HEK293T (cell line): ENCODE results near the gene PICK1.

Source experiments
- CTCF ChIA-PET: fragments of 350-600 bp; formaldehyde crosslinking; extraction: SDS; loops from one replicate; lab custom pipeline; 2021; ENCODE audit warnings: antibody characterized with exemption, inconsistent platforms; lab: Yijun Ruan, JAX
- POLR2A ChIA-PET: fragments of 350-600 bp; formaldehyde crosslinking; extraction: SDS; loops from one replicate; lab custom pipeline; 2020; ENCODE audit warnings: antibody characterized with exemption, inconsistent platforms; lab: Yijun Ruan, JAX
- DNase-seq: peaks from one replicate; pipeline ENCODE4 v3.0.0; 2012; ENCODE audit warnings: mixed read lengths; ENCODE audit errors: extremely low spot score
- ARNT ChIP-seq: fragments of 450-650 bp; IDR thresholded peaks from 2 replicates; pipeline ENCODE4 v1.6.1; 2017; ENCODE audit warnings: mild to moderate bottlenecking
- BHLHE40 ChIP-seq: fragments of 450-650 bp; IDR thresholded peaks from 2 replicates; pipeline ENCODE4 v1.6.1; 2016; ENCODE audit warnings: mild to moderate bottlenecking, moderate library complexity, borderline replicate concordance
- CTBP1 ChIP-seq: fragments of 450-650 bp; IDR thresholded peaks from 2 replicates; pipeline ENCODE4 v1.6.1; 2016; ENCODE audit warnings: borderline replicate concordance
- ELF4 ChIP-seq: fragments of 450-650 bp; IDR thresholded peaks from 2 replicates; pipeline ENCODE4 v1.6.1; 2017; ENCODE audit warnings: antibody characterized with exemption
- FOXA1 ChIP-seq: fragments of 450-650 bp; IDR thresholded peaks from 2 replicates; pipeline ENCODE4 v1.6.1; 2016; ENCODE audit warnings: mild to moderate bottlenecking
- FOXK2 ChIP-seq: fragments of 450-650 bp; IDR thresholded peaks from 2 replicates; pipeline ENCODE4 v1.6.1; 2016; ENCODE audit warnings: mild to moderate bottlenecking
- FOXM1 ChIP-seq: fragments of 450-650 bp; IDR thresholded peaks from 2 replicates; pipeline ENCODE4 v1.6.1; 2017; ENCODE audit warnings: mild to moderate bottlenecking, borderline replicate concordance
- HDGF ChIP-seq: fragments of 450-650 bp; IDR thresholded peaks from 2 replicates; pipeline ENCODE4 v1.6.1; 2017; ENCODE audit warnings: antibody characterized with exemption, borderline replicate concordance
- L3MBTL2 ChIP-seq: fragments of 450-650 bp; conservative IDR thresholded peaks from 2 replicates; pipeline ENCODE4 v1.6.1; 2016; ENCODE audit warnings: mild to moderate bottlenecking
- LEF1 ChIP-seq: fragments of 450-650 bp; IDR thresholded peaks from 2 replicates; pipeline ENCODE4 v1.6.1; 2017; ENCODE audit warnings: mild to moderate bottlenecking, borderline replicate concordance
- NFRKB ChIP-seq: fragments of 450-650 bp; IDR thresholded peaks from 2 replicates; pipeline ENCODE4 v1.6.1; 2016; ENCODE audit warnings: mild to moderate bottlenecking, moderate library complexity
- PKNOX1 ChIP-seq: fragments of 450-650 bp; IDR thresholded peaks from 2 replicates; pipeline ENCODE4 v1.6.1; 2016
- SP1 ChIP-seq: fragments of 450-650 bp; IDR thresholded peaks from 2 replicates; pipeline ENCODE4 v1.6.1; 2017
- SUZ12 ChIP-seq: fragments of 450-650 bp; IDR thresholded peaks from 2 replicates; pipeline ENCODE4 v1.6.1; 2016; ENCODE audit warnings: mild to moderate bottlenecking
- TARDBP ChIP-seq: fragments of 450-650 bp; IDR thresholded peaks from 2 replicates; pipeline ENCODE4 v1.6.1; 2016
- ZNF384 ChIP-seq: fragments of 450-650 bp; IDR thresholded peaks from 2 replicates; pipeline ENCODE4 v1.6.1; 2016

PICK1 gene

GRCh38 chr22:38065539-38065938 is 8.3 kb downstream of the PICK1 start:
- no peak for TF ChIP-seq NFRKB
- TF ChIP-seq TARDBP, result no peak
- ChIA-PET POLR2A (no interaction called here), CTCF (no interaction called here)
- DNase-seq, result no peak

- no peak for DNase-seq
- ChIA-PET POLR2A (no interaction called here), CTCF (no interaction called here)
- TF ChIP-seq L3MBTL2 (no peak), CTBP1 (no peak), BHLHE40 (no peak), FOXK2 (no peak), ELF4 (no peak), LEF1 (no peak), ZNF384 (no peak), ARNT (no peak), FOXM1 (no peak), SP1 (no peak), SUZ12 (no peak), NFRKB (no peak), FOXA1 (no peak), HDGF (no peak), PKNOX1 (no peak), TARDBP (no peak)
Observed at GRCh38 chr22:38066381-38067027, 9.3 kb downstream of the PICK1 start.

GRCh38 chr22:38067028-38067415 is 9.8 kb downstream of the PICK1 start:
- DNase-seq, result no peak
- ChIA-PET POLR2A (no interaction called here), CTCF (no interaction called here)
- TF ChIP-seq FOXA1 (no peak), FOXK2 (no peak), ZNF384 (no peak), CTBP1 (no peak), NFRKB (no peak), ELF4 (no peak), SUZ12 (no peak), ARNT (no peak), PKNOX1 (no peak), L3MBTL2 (no peak), LEF1 (no peak), BHLHE40 (no peak)

GRCh38 chr22:38067761-38068360 is 10.7 kb downstream of the PICK1 start:
- TF ChIP-seq CTBP1 (no peak), SUZ12 (no peak), TARDBP (no peak), FOXM1 (no peak), ELF4 (no peak), FOXK2 (no peak), L3MBTL2 (no peak), SP1 (no peak), ARNT (no peak), FOXA1 (no peak), LEF1 (no peak), NFRKB (no peak), BHLHE40 (no peak)
- POLR2A ChIA-PET, result interaction anchor here (0.8 kb wide), 1 partner anchor 11 kb away, joined by 3 read pairs; the partner anchor contains the start of gene PICK1
- no peak for DNase-seq
- CTCF ChIA-PET, result interaction anchor here (0.8 kb wide), 1 partner anchor 37 kb away, joined by 3 read pairs; no protein-coding TSS in a partner anchor

- CTCF ChIA-PET, result interaction anchor here (0.8 kb wide), 1 partner anchor 36 kb away, joined by 3 read pairs; no protein-coding TSS in a partner anchor
- TF ChIP-seq TARDBP (no peak), HDGF (no peak), FOXA1 (no peak), ARNT (no peak), FOXM1 (no peak), SP1 (no peak), NFRKB (no peak), ELF4 (no peak), BHLHE40 (no peak), FOXK2 (no peak)
- POLR2A ChIA-PET, result no interaction called here
- no peak for DNase-seq
Observed at GRCh38 chr22:38068641-38069371, 11.6 kb downstream of the PICK1 start.
